Loucy (cell line): ENCODE data around the gene RAB29.
"Not testable (repeated sequence)": the region's sequence is repeated elsewhere in the genome, so short reads cannot be mapped to it uniquely, and the experiment has no call there.

Source experiments
- H2AFZ ChIP-seq: fragments of 200-600 bp; sonication (generic); 2 replicates; pipeline ENCODE4 v1.6.0; 2016; ENCODE audit warnings: antibody characterized with exemption, mild to moderate bottlenecking, low read length, moderate library complexity
- H3F3A ChIP-seq: fragments of 200-600 bp; 2 replicates; pipeline ENCODE4 v1.6.0; 2016; ENCODE audit warnings: antibody characterized with exemption, low read depth, mild to moderate bottlenecking
- H3K27me3 ChIP-seq: fragments of 200-600 bp; sonication (generic); 2 replicates; pipeline ENCODE4 v1.6.1; 2014; ENCODE audit warnings: low read length, mild to moderate bottlenecking; ENCODE audit not compliant: insufficient read depth, poor library complexity, severe bottlenecking
- H3K36me3 ChIP-seq: fragments of 200-600 bp; sonication (generic); 2 replicates; pipeline ENCODE4 v1.6.1; 2016; ENCODE audit warnings: low read length; ENCODE audit not compliant: insufficient read depth
- H3K4me1 ChIP-seq: fragments of 200-600 bp; sonication (generic); 2 replicates; pipeline ENCODE4 v1.5.1; 2014; ENCODE audit warnings: low read length, mild to moderate bottlenecking; ENCODE audit not compliant: insufficient read depth, poor library complexity, severe bottlenecking
- H3K4me2 ChIP-seq: fragments of 200-600 bp; sonication (generic); 2 replicates; pipeline ENCODE4 v1.6.0; 2014; ENCODE audit warnings: antibody characterized with exemption, low read length, low read depth, mild to moderate bottlenecking; ENCODE audit not compliant: poor library complexity, severe bottlenecking
- H3K4me3 ChIP-seq: fragments of 200-600 bp; sonication (generic); 2 replicates; pipeline ENCODE4 v1.5.1; 2014; ENCODE audit warnings: low read length, mild to moderate bottlenecking, mixed read lengths; ENCODE audit not compliant: poor library complexity, severe bottlenecking
- H3K79me2 ChIP-seq: fragments of 200-600 bp; sonication (generic); 2 replicates; pipeline ENCODE4 v1.6.1; 2014; ENCODE audit warnings: low read length; ENCODE audit not compliant: insufficient read depth
- H3K9ac ChIP-seq: fragments of 200-600 bp; sonication (generic); 2 replicates; pipeline ENCODE4 v1.6.0; 2014; ENCODE audit warnings: mild to moderate bottlenecking, low read depth, low read length, moderate library complexity; ENCODE audit not compliant: poor library complexity, severe bottlenecking
- H3K9me2 ChIP-seq: fragments of 200-600 bp; sonication (generic); replicated peaks from 2 replicates; pipeline ENCODE4 v1.6.1; 2016; ENCODE audit warnings: low read depth, low read length, mixed read lengths
- H3K9me3 ChIP-seq: fragments of 200-600 bp; sonication (generic); 2 replicates; pipeline ENCODE4 v1.6.1; 2014; ENCODE audit warnings: mild to moderate bottlenecking, antibody characterized with exemption, low read length, low read depth; ENCODE audit not compliant: insufficient read depth
- H4K20me1 ChIP-seq: fragments of 200-600 bp; sonication (generic); 2 replicates; pipeline ENCODE4 v1.6.0; 2014; ENCODE audit warnings: antibody characterized with exemption, low read length, mild to moderate bottlenecking; ENCODE audit not compliant: insufficient read depth, poor library complexity, severe bottlenecking
- CTCF ChIP-seq: fragments of 200-600 bp; sonication (generic); conservative IDR thresholded peaks from 2 replicates; pipeline ENCODE4 v1.5.1; 2014; ENCODE audit warnings: mild to moderate bottlenecking, antibody characterized with exemption, low read length
- EZH2phosphoT487 ChIP-seq: fragments of 200-600 bp; IDR thresholded peaks from 2 replicates; pipeline ENCODE4 v1.6.1; 2018; ENCODE audit warnings: antibody characterized with exemption, mild to moderate bottlenecking, moderate library complexity, borderline replicate concordance

RAB29 gene

DNA sequence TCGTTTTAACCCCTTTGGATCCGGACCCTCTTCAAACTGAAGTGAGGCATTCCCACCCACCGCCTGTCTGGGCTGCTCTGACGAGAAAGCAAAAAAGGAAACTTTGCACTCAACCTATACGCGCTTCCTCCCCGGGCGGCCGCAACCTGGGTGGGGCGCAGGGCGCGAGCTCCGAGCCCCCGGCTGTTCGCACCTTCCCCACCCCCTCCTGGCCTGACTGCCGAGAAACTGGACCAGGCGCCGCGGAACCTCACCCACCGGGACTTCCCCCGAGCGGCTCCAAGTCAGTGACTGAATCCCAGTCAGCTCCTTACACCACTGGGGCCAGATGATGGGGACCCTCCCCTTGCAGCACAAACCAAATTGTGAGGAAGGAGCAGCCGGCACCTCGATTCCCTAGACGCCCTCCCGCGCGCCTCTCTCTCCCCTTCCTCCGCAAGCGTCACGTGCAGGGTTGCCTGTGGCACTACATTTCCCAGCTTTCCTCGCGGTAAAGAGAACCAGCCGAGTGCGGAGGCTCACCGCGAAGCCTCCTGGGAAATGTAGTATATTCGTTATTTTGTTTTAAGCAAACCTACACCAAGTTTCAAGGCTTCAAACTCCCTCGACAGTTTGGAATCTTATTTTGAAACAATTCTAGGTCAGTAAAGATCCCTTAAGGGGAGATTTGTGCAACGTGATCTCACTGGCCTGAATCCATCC lies at the start of gene RAB29:
RAB29 (minus strand) TSS at position 468 of the 702 bp plus-strand sequence. CDS start 526 bp downstream, outside the sequence.
- peaks cover 4% of the 10 kb centered on the region; the same call in 1 of the 2 replicates for H3F3A ChIP-seq
- peak within 1 kb of the TSS; percentile 95 for H2AFZ ChIP-seq
- no peaks in the 10 kb centered on the region for H3K9me2 ChIP-seq
- H3K27me3 ChIP-seq, result no peaks in the 10 kb centered on the region
- H3K4me2 ChIP-seq, result peak within 1 kb of the TSS; percentile 78
- TF ChIP-seq CTCF, result no peak
- no peak for TF ChIP-seq EZH2phosphoT487
- H3K4me3 ChIP-seq, result peak within 1 kb of the TSS; percentile 90
- H4K20me1 ChIP-seq, result no peaks in the 10 kb centered on the region
- H3K4me1 ChIP-seq, result peaks cover 26% of the 10 kb centered on the region
- no peaks in the 10 kb centered on the region for H3K9me3 ChIP-seq
- no peaks in the 10 kb centered on the region for H3K36me3 ChIP-seq
- H3K79me2 ChIP-seq, result peaks cover 9% of the 10 kb centered on the region
- peak within 1 kb of the TSS; percentile 79 for H3K9ac ChIP-seq

DNA sequence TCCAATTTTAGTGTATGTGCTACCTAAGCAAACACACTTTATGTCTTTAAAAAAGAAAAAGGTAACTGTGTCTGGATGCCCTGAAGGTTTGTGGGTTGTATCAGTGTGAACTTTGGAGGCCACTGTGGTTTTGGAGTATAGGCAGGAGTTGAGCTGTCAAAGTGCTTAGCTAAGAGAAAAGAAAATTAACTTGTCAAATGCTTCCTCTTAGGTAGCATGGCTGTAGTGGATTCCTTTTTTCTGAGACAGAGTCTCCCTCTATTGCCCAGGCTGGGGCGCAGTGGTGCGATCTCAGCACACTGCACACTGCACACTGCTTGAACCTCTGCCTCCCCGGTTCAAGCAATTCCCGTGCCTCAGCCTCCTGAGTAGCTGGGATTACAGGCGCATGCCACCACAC lies 48.9 kb upstream of the RAB29 start:
- H2AFZ ChIP-seq, result no peak overlapping the region
- H3K4me2 ChIP-seq, result peak overlapping the region; percentile 49
- no peak overlapping the region for H3K9ac ChIP-seq
- H3K9me2 ChIP-seq, result 0 out of 2 replicates have a peak, but pooled peaks cover 7% of the 10 kb centered on the region
- no peaks in the 10 kb centered on the region for H3K36me3 ChIP-seq
- TF ChIP-seq CTCF (peak; percentile 40), EZH2phosphoT487 (no peak)
- H3K9me3 ChIP-seq, result no peaks in the 10 kb centered on the region
- no peaks in the 10 kb centered on the region for H3K27me3 ChIP-seq
- peak overlapping the region; percentile 22 for H3K4me3 ChIP-seq
- H3K79me2 ChIP-seq, result no peaks in the 10 kb centered on the region
- H3K4me1 ChIP-seq, result peaks cover 21% of the 10 kb centered on the region
- H4K20me1 ChIP-seq, result no peaks in the 10 kb centered on the region
- no peaks in the 10 kb centered on the region; the same call in 1 of the 2 replicates for H3F3A ChIP-seq

DNA sequence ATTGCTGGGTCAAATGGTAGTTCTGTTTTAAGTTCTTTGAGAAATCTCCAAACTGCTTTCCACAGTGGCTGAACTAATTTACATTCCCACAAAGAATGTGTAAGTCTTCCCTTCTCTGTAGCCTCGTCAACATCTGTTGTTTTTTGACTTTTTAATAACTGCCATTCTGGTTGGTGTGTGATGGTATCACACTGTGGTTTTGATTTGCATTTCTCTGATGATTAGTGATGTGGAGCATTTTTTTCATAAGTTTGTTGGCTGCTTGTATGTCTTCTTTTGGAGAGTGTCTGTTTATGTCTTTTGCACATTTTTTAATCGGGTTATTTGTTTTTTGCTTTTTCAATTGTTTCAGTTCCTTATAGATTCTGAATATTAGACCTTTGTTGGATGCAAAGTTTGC lies 48.0 kb upstream of the RAB29 start:
- not testable (repeated sequence) for H2AFZ ChIP-seq, H3K9me3 ChIP-seq, H3F3A ChIP-seq, H3K9ac ChIP-seq, H3K36me3 ChIP-seq, H3K79me2 ChIP-seq, H4K20me1 ChIP-seq, H3K9me2 ChIP-seq, H3K27me3 ChIP-seq
- H3K4me1 ChIP-seq, result peaks cover 21% of the 10 kb centered on the region
- peak overlapping the region; percentile 49 for H3K4me2 ChIP-seq
- peak overlapping the region; percentile 22 for H3K4me3 ChIP-seq

DNA sequence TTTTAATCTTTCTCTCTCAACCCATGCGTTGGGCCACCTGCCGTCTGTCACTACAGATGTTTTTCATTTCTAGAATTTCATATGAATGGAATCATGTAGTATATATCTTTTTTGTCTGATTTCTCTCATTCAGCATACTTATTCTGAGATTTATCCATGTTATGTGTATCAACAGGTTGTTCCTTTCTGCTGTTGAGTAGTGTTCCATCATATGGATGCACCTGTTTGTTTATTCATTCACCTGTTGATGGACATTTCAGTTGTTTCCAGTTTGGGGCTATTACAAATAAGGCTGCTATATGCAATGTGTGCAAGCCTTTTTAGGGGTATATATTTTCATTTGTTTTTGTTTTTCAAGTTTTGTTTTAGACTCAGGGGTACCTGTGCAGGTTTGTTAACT lies 47.1 kb upstream of the RAB29 start:
- H3K79me2 ChIP-seq, result no peaks in the 10 kb centered on the region
- H4K20me1 ChIP-seq, result no peaks in the 10 kb centered on the region
- no peaks in the 10 kb centered on the region for H3K9me3 ChIP-seq
- no peaks in the 10 kb centered on the region for H3K36me3 ChIP-seq
- no peak overlapping the region for H3K9ac ChIP-seq
- no peak for TF ChIP-seq EZH2phosphoT487
- TF ChIP-seq CTCF, result no peak
- 0 out of 2 replicates have a peak, but pooled peaks cover 7% of the 10 kb centered on the region for H3K9me2 ChIP-seq
- H3K27me3 ChIP-seq, result no peaks in the 10 kb centered on the region
- no peak overlapping the region for H2AFZ ChIP-seq
- H3K4me1 ChIP-seq, result peaks cover 21% of the 10 kb centered on the region
- H3K4me2 ChIP-seq, result no peak overlapping the region
- no peak overlapping the region for H3K4me3 ChIP-seq
- H3F3A ChIP-seq, result no peaks in the 10 kb centered on the region; the same call in 1 of the 2 replicates
